K562 (cell line): ENCODE results near the gene ZMIZ1. TPM values are rescaled to one million over a fixed set of nuclear protein-coding genes. Genes with fewer than 3 reads are reported as not detected.

ENCODE experiments used
- ATAC-seq: fragments of 200-7000 bp; cut with Tn5 transposase; 3 replicates; pipeline ENCODE4 v1.9.1; 2020; ENCODE audit warnings: moderate library complexity
- BruUV-seq: library from RNA; stranded (reverse); fragments of 400-500 nt; replicated peaks from 2 replicates; lab custom pipeline; 2021; lab: Mats Ljungman, UMichigan
- CTCF ChIA-PET: fragments of 300-600 bp; formaldehyde crosslinking; extraction: SDS; loops from one replicate; lab custom pipeline; 2021; ENCODE audit warnings: low intra/inter-chr PET ratio; lab: Yijun Ruan, JAX
- POLR2A ChIA-PET: fragments of 300-600, 350-650 bp; sonication (Branson Sonifier 250); formaldehyde crosslinking; extraction: SDS; loops from one replicate; lab custom pipeline; 2021; ENCODE audit warnings: antibody characterized with exemption, inconsistent platforms; lab: Yijun Ruan, JAX
- DNase-seq, 4 experiments: peaks; one replicate each; pipeline versions ENCODE4 v3.0.0 to v3.0.0-alpha.2; 2011 to 2018; ENCODE audit warnings: low spot score in 3 of 4, mixed read lengths in 3 of 4; ENCODE audit errors: extremely low read depth in 1 of 4
- FAIRE-seq: peaks from 2 replicates; lab custom pipeline; 2011; peaks lifted over from hg19 to GRCh38; lab: Jason Lieb, UNC
- H2AFZ ChIP-seq: 2 replicates; pipeline ENCODE4 v1.6.0; 2011; ENCODE audit warnings: low read depth, low read length, control low read depth, inconsistent platforms
- H3K27ac ChIP-seq: fragments of 200-600 bp; 3 replicates; pipeline ENCODE4 v1.8.0; 2011; ENCODE audit warnings: low read depth, mild to moderate bottlenecking, control low read depth, inconsistent platforms, low read length, moderate library complexity, mixed read lengths; ENCODE audit errors: extremely low read depth
- H3K27me3 ChIP-seq, 2 experiments: fragments of 300-600 bp in 1 of 2; 2 replicates in 1 of 2; 3 replicates in 1 of 2; pipeline versions ENCODE4 v1.6.0 to v1.8.0; 2011; ENCODE audit warnings: inconsistent platforms in 2 of 2, low read length in 2 of 2, mild to moderate bottlenecking in 1 of 2, mixed read lengths in 1 of 2, moderate library complexity in 1 of 2; ENCODE audit not compliant: control insufficient read depth in 2 of 2, insufficient read depth in 2 of 2
- H3K36me3 ChIP-seq: fragments of 300-600 bp; 3 replicates; pipeline ENCODE4 v1.8.0; 2011; ENCODE audit warnings: mild to moderate bottlenecking, low read length, inconsistent platforms; ENCODE audit not compliant: control insufficient read depth, insufficient read depth
- H3K4me1 ChIP-seq, 2 experiments: fragments of 200-600 bp in 1 of 2; replicated peaks in 1 of 2; 2 replicates in 1 of 2; 3 replicates in 1 of 2; pipeline versions ENCODE4 v1.5.1 to v1.8.0; 2011; ENCODE audit warnings: inconsistent platforms in 2 of 2, low read length in 2 of 2, mild to moderate bottlenecking in 1 of 2, mixed read lengths in 1 of 2, moderate library complexity in 1 of 2; ENCODE audit not compliant: control insufficient read depth in 2 of 2, insufficient read depth in 2 of 2
- H3K4me2 ChIP-seq: 2 replicates; pipeline ENCODE4 v1.6.1; 2011; ENCODE audit warnings: low read length, control low read depth, inconsistent platforms, mixed read lengths; ENCODE audit not compliant: insufficient read depth
- H3K4me3 ChIP-seq: fragments of 200-600 bp; sonication (generic), shearing (Covaris generic); 2 replicates; pipeline ENCODE4 v1.5.1; 2016; ENCODE audit warnings: control low read depth, inconsistent platforms
- H3K79me2 ChIP-seq: fragments of 200-600 bp; 3 replicates; pipeline ENCODE4 v1.8.0; 2011; ENCODE audit warnings: low read length, inconsistent platforms; ENCODE audit not compliant: control insufficient read depth, insufficient read depth
- H3K9ac ChIP-seq, 2 experiments: 2 replicates each; pipeline versions ENCODE4 v1.6.0 to v1.6.1; 2011; ENCODE audit warnings: low read depth in 2 of 2, low read length in 2 of 2, control low read depth in 1 of 2, inconsistent platforms in 1 of 2, mild to moderate bottlenecking in 1 of 2, mixed read lengths in 1 of 2; ENCODE audit not compliant: insufficient read depth in 1 of 2
- H3K9me1 ChIP-seq: one replicate; pipeline ENCODE4 v1.6.0; 2011; ENCODE audit warnings: inconsistent platforms, mild to moderate bottlenecking, low read length, moderate library complexity; ENCODE audit not compliant: control insufficient read depth, insufficient read depth
- H3K9me3 ChIP-seq: replicated peaks from 2 replicates; pipeline ENCODE4 v1.5.1; 2011; ENCODE audit warnings: low read depth, low read length, inconsistent platforms; ENCODE audit not compliant: control insufficient read depth, insufficient read depth
- H4K20me1 ChIP-seq: replicated peaks from 2 replicates; pipeline ENCODE4 v1.6.1; 2011; ENCODE audit warnings: low read length, inconsistent platforms, mixed read lengths; ENCODE audit not compliant: control insufficient read depth, insufficient read depth
- KLF16 ChIP-seq: IDR thresholded peaks from 2 replicates; pipeline ENCODE4 v1.6.1; 2016; ENCODE audit warnings: antibody characterized with exemption
- NCOA2 ChIP-seq, 2 experiments: fragments of 450-650 bp; IDR thresholded peaks; 2 replicates each; pipeline ENCODE4 v1.6.1; 2018; ENCODE audit warnings: mild to moderate bottlenecking in 2 of 2, moderate library complexity in 1 of 2; ENCODE audit not compliant: partially characterized antibody in 2 of 2
- NELFE ChIP-seq: IDR thresholded peaks from 2 replicates; pipeline ENCODE4 v1.6.1; 2011; ENCODE audit warnings: mild to moderate bottlenecking; ENCODE audit not compliant: insufficient read depth, insufficient read length
- RAD51 ChIP-seq: fragments of 450-650 bp; IDR thresholded peaks from 2 replicates; pipeline ENCODE4 v1.7.1; 2016; ENCODE audit warnings: low read depth, mild to moderate bottlenecking, borderline replicate concordance
- RBM25 ChIP-seq: fragments of 200-400 bp; formaldehyde crosslinking; IDR thresholded peaks from 2 replicates; pipeline ENCODE4 v1.6.1; 2018; ENCODE audit warnings: low read length, low read depth, moderate library complexity; ENCODE audit not compliant: severe bottlenecking
- ZNF134 ChIP-seq: fragments of 250-450 bp; sonication (Bioruptor Pico); conservative IDR thresholded peaks from 2 replicates; pipeline ENCODE4 v1.4.0; 2020
- WGBS: fragments of 100-300 bp; shearing (Covaris generic); methylation state at CpG from one replicate; pipeline ENCODE4 v1.1.6; 2016; ENCODE audit warnings: low coverage, mixed read lengths; ENCODE audit not compliant: insufficient coverage; ENCODE audit errors: missing lambda C conversion rate; 5-methylcytosine and 5-hydroxymethylcytosine counted together
- in situ Hi-C: fragments of 300-500 bp; cut with MboI; formaldehyde crosslinking; loops from 4 replicates; pipeline ENCODE4 v1.15.0; 2018; ENCODE audit warnings: inconsistent platforms, mixed read lengths
- intact Hi-C: fragments of 100-400 bp; cut with micrococcal nuclease; formaldehyde crosslinking; loops from 2 replicates; pipeline ENCODE4 v1.14.2; 2022
- polyA plus RNA-seq, 8 experiments: library from polyadenylated mRNA; depleted of rRNA in 4 of 8; stranded (reverse) in 5 of 8; unstranded in 3 of 8; fragments of >200 nt; fragmentation: Nextera tagmentation in 2 of 8; fragmentation: Illumina TruSeq in 1 of 8; extraction: Ambion mirVana in 2 of 8; extraction: Trizol in 1 of 8; gene quantifications; 2 replicates each; pipeline versions ENCODE4 v1.2.1 to v1.2.3, GENCODE V29; 2011 to 2014; ENCODE audit warnings: inconsistent platforms in 1 of 8, missing spikeins in 1 of 8
- total RNA-seq, 7 experiments: library from RNA; depleted of rRNA in 6 of 7; stranded (reverse); fragments of >200 nt in 6 of 7; fragmentation: Illumina TruSeq in 2 of 7; extraction: Trizol in 2 of 7; gene quantifications; 2 replicates each; pipeline versions ENCODE4 v1.2.1 to v1.2.3, GENCODE V29; 2011 to 2021; ENCODE audit warnings: low replicate concordance in 1 of 7

The ZMIZ1 gene
- total and polyA plus RNA-seq, 9 of the 15 experiments (the other 6 are each of a cell fraction or from before 2014, with no cell fraction given) = 1.0 to 37.3 (median 4.3) TPM

- TF ChIP-seq NCOA2 (IDR thresholded peaks at IDR 0.05; ENCODE audit: partially characterized antibody in 2 of 2) (no peak), KLF16 (no peak), RAD51 (no peak)
- TF ChIP-seq, all 486 proteins: peak for 0
Measured at GRCh38 chr10:79359816-79360498, 291.2 kb downstream of the ZMIZ1 start (continued).

- POLR2A ChIA-PET = interaction anchor here (0.6 to 3.6 kb wide), 3 partner anchors 13 to 464 kb away, joined by 3 to 16 read pairs (median 6); no protein-coding TSS in a partner anchor
- in situ Hi-C loops = no loop called here
- Histone ChIP-seq H3K4me3 (no peak overlapping the region), H3K4me1 (no peaks in the 10 kb centered on the region), H2AFZ (no peak overlapping the region), H3K27me3 (0 out of 5 replicates have a peak, but pooled peaks cover 0 to 2% of the 10 kb centered on the region in 2 experiments), H4K20me1 (no peaks in the 10 kb centered on the region; the same call in 1 of the 2 replicates), H3K9ac (no peak overlapping the region), H3K9me1 (no peaks in the 10 kb centered on the region), H3K36me3 (peaks cover 2% of the 10 kb centered on the region; the same call in 2 of the 3 replicates), H3K4me2 (no peak overlapping the region), H3K79me2 (no peaks in the 10 kb centered on the region), H3K9me3 (no peaks in the 10 kb centered on the region), H3K27ac (no peak overlapping the region)
- 62% methylated on average over 5 of the region's 5 CpGs for WGBS
- no TSS peak for BruUV-seq
- TF ChIP-seq NELFE = no peak
- peak; percentile 98 for TF ChIP-seq ZNF134 (CRISPR knock-in tag)
- peak; percentile 85 for TF ChIP-seq RBM25
- ATAC-seq (peak; percentile 34; the same call in 2 of the 3 replicates), FAIRE-seq (no peak), DNase-seq (peak in 1 of 4 experiments; percentile 21)
- CTCF ChIA-PET = no interaction called here
- intact Hi-C loops = no loop called here
Measured at GRCh38 chr10:79360499-79361342, 292.0 kb downstream of the ZMIZ1 start.
